H9 (cell line): ENCODE data around the gene ADAMTS16. TPM values are rescaled to one million over a fixed set of nuclear protein-coding genes. Genes with fewer than 3 reads are reported as not detected.

ENCODE experiments used
- DNase-seq: peaks from one replicate; pipeline ENCODE4 v3.0.0-alpha.2; 2017
- H2AFZ ChIP-seq: one replicate; pipeline ENCODE4 v1.6.1; 2013; ENCODE audit warnings: mild to moderate bottlenecking, low read length, control low read depth, moderate library complexity
- H2AK5ac ChIP-seq: 2 replicates; pipeline ENCODE4 v1.6.1; 2013; ENCODE audit warnings: low read length, control low read depth, mixed read lengths; ENCODE audit not compliant: insufficient read length
- H2BK120ac ChIP-seq: one replicate; pipeline ENCODE4 v1.6.1; 2013; ENCODE audit warnings: low read depth, mild to moderate bottlenecking, low read length, control low read depth, inconsistent platforms; ENCODE audit not compliant: poor library complexity, severe bottlenecking
- H2BK12ac ChIP-seq: 2 replicates; pipeline ENCODE4 v1.6.1; 2013; ENCODE audit warnings: low read length, control low read depth, mixed read lengths, low read depth; ENCODE audit not compliant: insufficient read length
- H2BK15ac ChIP-seq: 2 replicates; pipeline ENCODE4 v1.6.1; 2013; ENCODE audit warnings: low read depth, low read length, control low read depth
- H2BK20ac ChIP-seq: one replicate; pipeline ENCODE4 v1.6.1; 2013; ENCODE audit warnings: low read depth, mild to moderate bottlenecking, low read length, control low read depth, inconsistent platforms; ENCODE audit not compliant: poor library complexity, severe bottlenecking
- H2BK5ac ChIP-seq: 2 replicates; pipeline ENCODE4 v1.6.1; 2013; ENCODE audit warnings: low read length, control low read depth, mixed read lengths; ENCODE audit not compliant: insufficient read length
- H3K14ac ChIP-seq: 2 replicates; pipeline ENCODE4 v1.6.1; 2013; ENCODE audit warnings: low read length, control low read depth; ENCODE audit not compliant: insufficient read depth
- H3K18ac ChIP-seq: 2 replicates; pipeline ENCODE4 v1.6.1; 2013; ENCODE audit warnings: low read depth, mild to moderate bottlenecking, mixed read lengths, low read length, control low read depth; ENCODE audit not compliant: insufficient read length
- H3K23ac ChIP-seq: 2 replicates; pipeline ENCODE4 v1.6.1; 2013; ENCODE audit warnings: low read length, control low read depth, mixed read lengths, low read depth; ENCODE audit not compliant: insufficient read length
- H3K23me2 ChIP-seq: 2 replicates; pipeline ENCODE4 v1.6.1; 2013; ENCODE audit warnings: low read depth, mild to moderate bottlenecking, mixed read lengths, low read length, control low read depth; ENCODE audit not compliant: insufficient read length, poor library complexity, severe bottlenecking
- H3K27ac ChIP-seq: 2 replicates; pipeline ENCODE4 v1.5.1; 2013; ENCODE audit warnings: low read length, control low read depth, mixed read lengths, low read depth; ENCODE audit not compliant: insufficient read length
- H3K27me3 ChIP-seq: 2 replicates; pipeline ENCODE4 v1.6.1; 2013; ENCODE audit warnings: low read length, control low read depth, inconsistent platforms; ENCODE audit not compliant: insufficient read depth
- H3K4ac ChIP-seq: 2 replicates; pipeline ENCODE4 v1.6.1; 2013; ENCODE audit warnings: low read depth, mild to moderate bottlenecking, control low read depth, inconsistent platforms, low read length, moderate library complexity
- H3K4me1 ChIP-seq: 2 replicates; pipeline ENCODE4 v1.6.1; 2013; ENCODE audit warnings: low read length, control low read depth, inconsistent platforms; ENCODE audit not compliant: insufficient read depth
- H3K4me2 ChIP-seq: 2 replicates; pipeline ENCODE4 v1.6.1; 2013; ENCODE audit warnings: low read length, control low read depth, mixed read lengths; ENCODE audit not compliant: insufficient read length, insufficient read depth
- H3K56ac ChIP-seq: 2 replicates; pipeline ENCODE4 v1.6.1; 2013; ENCODE audit warnings: low read depth, mild to moderate bottlenecking, mixed read lengths, low read length, control low read depth; ENCODE audit not compliant: insufficient read length
- H3K79me1 ChIP-seq: 2 replicates; pipeline ENCODE4 v1.6.1; 2013; ENCODE audit warnings: low read depth, mild to moderate bottlenecking, moderate library complexity, low read length, control low read depth, inconsistent platforms; ENCODE audit not compliant: insufficient read depth, poor library complexity, severe bottlenecking
- H3K79me2 ChIP-seq: 2 replicates; pipeline ENCODE4 v1.6.1; 2013; ENCODE audit warnings: low read length, control low read depth, inconsistent platforms; ENCODE audit not compliant: insufficient read depth
- H3K9ac ChIP-seq: 2 replicates; pipeline ENCODE4 v1.6.1; 2013; ENCODE audit warnings: low read length, control low read depth, mixed read lengths; ENCODE audit not compliant: insufficient read length; ENCODE audit errors: extremely low read depth
- H3K9me3 ChIP-seq: one replicate; pipeline ENCODE4 v1.6.1; 2013; ENCODE audit warnings: low read depth, low read length, inconsistent platforms; ENCODE audit not compliant: control insufficient read depth
- H3T11ph ChIP-seq: one replicate; pipeline ENCODE4 v1.6.1; 2013; ENCODE audit warnings: mild to moderate bottlenecking, low read length, control low read depth, inconsistent platforms
- H4K20me1 ChIP-seq: one replicate; pipeline ENCODE4 v1.6.1; 2013; ENCODE audit not compliant: control insufficient read depth, insufficient read length, insufficient read depth
- H4K5ac ChIP-seq: 2 replicates; pipeline ENCODE4 v1.6.1; 2013; ENCODE audit warnings: low read depth, mild to moderate bottlenecking, mixed read lengths, low read length, control low read depth; ENCODE audit not compliant: insufficient read length
- H4K8ac ChIP-seq: replicated peaks from 2 replicates; pipeline ENCODE4 v1.6.1; 2013; ENCODE audit warnings: low read length, control low read depth, mixed read lengths, low read depth; ENCODE audit not compliant: insufficient read length
- H4K91ac ChIP-seq: 2 replicates; pipeline ENCODE4 v1.6.1; 2013; ENCODE audit warnings: low read depth, mild to moderate bottlenecking, moderate library complexity, mixed read lengths, low read length, control low read depth; ENCODE audit not compliant: insufficient read length
- H3K27ac Mint-ChIP-seq, 3 experiments: 2 replicates in 2 of 3; 3 replicates in 1 of 3; pipeline ENCODE4 v1.8.0; 2020 to 2021; ENCODE audit warnings: mixed read lengths in 3 of 3, mild to moderate bottlenecking in 1 of 3, moderate library complexity in 1 of 3
- H3K27me3 Mint-ChIP-seq: 2 replicates; pipeline ENCODE4 v1.8.0; 2021; ENCODE audit warnings: low read depth, mild to moderate bottlenecking, moderate library complexity, mixed read lengths
- H3K36me3 Mint-ChIP-seq, 3 experiments: 2 replicates in 2 of 3; 3 replicates in 1 of 3; pipeline ENCODE4 v1.8.0; 2020 to 2021; ENCODE audit warnings: low read depth in 3 of 3, mixed read lengths in 3 of 3; ENCODE audit not compliant: insufficient read depth in 1 of 3
- H3K4me1 Mint-ChIP-seq, 2 experiments: 2 replicates each; pipeline ENCODE4 v1.8.0; 2020; ENCODE audit warnings: mixed read lengths in 2 of 2
- H3K4me3 Mint-ChIP-seq, 2 experiments: 2 replicates in 1 of 2; 3 replicates in 1 of 2; pipeline ENCODE4 v1.8.0; 2020 to 2021; ENCODE audit warnings: mild to moderate bottlenecking in 2 of 2, mixed read lengths in 2 of 2, moderate library complexity in 1 of 2
- H3K9me3 Mint-ChIP-seq, 2 experiments: 2 replicates in 1 of 2; 3 replicates in 1 of 2; pipeline ENCODE4 v1.8.0; 2020; ENCODE audit warnings: mild to moderate bottlenecking in 2 of 2, mixed read lengths in 2 of 2, moderate library complexity in 1 of 2
- WGBS: extraction: QIAGEN DNeasy Blood & Tissue Kit; methylation state at CpG from one replicate; pipeline ENCODE4 v1.1.7; 2013; ENCODE audit warnings: missing lambda C conversion rate, low lambda C conversion rate, mixed read lengths; ENCODE audit not compliant: insufficient read length; ENCODE audit errors: extremely low coverage; 5-methylcytosine and 5-hydroxymethylcytosine counted together
- total RNA-seq: library from RNA; stranded (reverse); gene quantifications from 2 replicates; pipeline ENCODE4 v1.2.1, GENCODE V29; 2021
- TF ChIP-seq, protein P1 (sequence below): fragments of 200-600 bp; sonication (generic); conservative IDR thresholded peaks from 3 replicates; pipeline ENCODE4 v1.8.0; 2021; ENCODE audit warnings: antibody characterized with exemption, mild to moderate bottlenecking

The ADAMTS16 gene
- total RNA-seq, 1 experiment from 2014 or later: 4.5 TPM

DNA sequence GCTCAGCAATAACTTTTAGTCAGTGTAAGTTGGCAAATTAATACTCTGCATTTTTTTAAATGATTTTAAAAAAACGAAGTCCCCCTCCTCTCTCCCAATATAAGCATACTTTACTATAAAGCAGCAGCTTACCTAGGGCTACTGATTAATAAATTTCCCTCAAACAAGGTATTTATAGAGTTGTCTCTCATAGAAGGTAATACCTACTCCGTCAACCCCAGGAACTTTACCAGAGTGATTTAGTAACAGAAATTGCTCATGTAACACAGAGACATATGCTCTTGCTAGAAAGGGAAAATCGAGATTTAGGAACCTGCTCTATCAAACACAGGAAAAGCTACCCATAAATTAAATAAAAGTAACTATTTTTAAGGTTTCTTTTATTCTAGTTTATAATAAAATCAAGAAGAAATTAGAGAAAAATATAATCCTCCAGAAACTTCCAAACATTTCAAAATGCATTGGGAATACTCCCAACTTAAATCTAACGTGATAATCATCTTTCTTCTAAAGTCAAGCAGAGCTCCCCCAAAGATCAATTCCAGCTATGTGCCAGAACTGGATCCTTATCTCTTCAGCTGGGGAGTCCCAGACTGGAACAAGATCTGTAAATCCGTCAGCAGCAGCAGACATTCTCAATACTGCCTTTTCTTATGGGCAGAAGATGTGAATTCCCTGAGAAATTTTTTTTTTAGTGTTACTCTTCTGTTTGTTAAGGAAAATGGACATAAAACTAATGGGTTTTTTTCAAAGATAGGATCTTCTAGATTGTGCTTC, 69.6 kb downstream of the ADAMTS16 start:
- Mint-ChIP-seq H3K36me3 (no peaks in the 10 kb centered on the region; a peak in 1 of 7 replicates), H3K9me3 (no peaks in the 10 kb centered on the region), H3K4me3 (no peak overlapping the region), H3K27ac (0 out of 7 replicates have a peak overlapping the region, but pooled peaks of 1 of the 3 experiments have one; percentile 25), H3K4me1 (no peaks in the 10 kb centered on the region), H3K27me3 (no peaks in the 10 kb centered on the region)
- Histone ChIP-seq H3K4me2 (no peak overlapping the region), H3K27me3 (no peaks in the 10 kb centered on the region), H3K23me2 (no peaks in the 10 kb centered on the region), H4K5ac (no peak overlapping the region), H2AK5ac (no peak overlapping the region), H3K23ac (no peak overlapping the region), H3K4me1 (no peaks in the 10 kb centered on the region), H2BK120ac (no peak overlapping the region), H2BK15ac (no peak overlapping the region), H4K91ac (no peak overlapping the region), H3K4ac (no peak overlapping the region), H2BK12ac (no peak overlapping the region), H4K20me1 (no peaks in the 10 kb centered on the region), H2BK20ac (no peak overlapping the region), H3K27ac (no peak overlapping the region), H3K14ac (no peak overlapping the region), H3K9ac (no peak overlapping the region), H3K79me2 (no peaks in the 10 kb centered on the region), H3K18ac (no peak overlapping the region), H3K79me1 (no peaks in the 10 kb centered on the region), H3T11ph (no peak overlapping the region), H3K56ac (no peak overlapping the region), H4K8ac (no peak overlapping the region), H3K9me3 (no peaks in the 10 kb centered on the region), H2BK5ac (no peak overlapping the region), H2AFZ (no peak overlapping the region)
- WGBS: no CpG with 5 or more reads among the region's 5 CpGs
- TF ChIP-seq, protein P1, sequence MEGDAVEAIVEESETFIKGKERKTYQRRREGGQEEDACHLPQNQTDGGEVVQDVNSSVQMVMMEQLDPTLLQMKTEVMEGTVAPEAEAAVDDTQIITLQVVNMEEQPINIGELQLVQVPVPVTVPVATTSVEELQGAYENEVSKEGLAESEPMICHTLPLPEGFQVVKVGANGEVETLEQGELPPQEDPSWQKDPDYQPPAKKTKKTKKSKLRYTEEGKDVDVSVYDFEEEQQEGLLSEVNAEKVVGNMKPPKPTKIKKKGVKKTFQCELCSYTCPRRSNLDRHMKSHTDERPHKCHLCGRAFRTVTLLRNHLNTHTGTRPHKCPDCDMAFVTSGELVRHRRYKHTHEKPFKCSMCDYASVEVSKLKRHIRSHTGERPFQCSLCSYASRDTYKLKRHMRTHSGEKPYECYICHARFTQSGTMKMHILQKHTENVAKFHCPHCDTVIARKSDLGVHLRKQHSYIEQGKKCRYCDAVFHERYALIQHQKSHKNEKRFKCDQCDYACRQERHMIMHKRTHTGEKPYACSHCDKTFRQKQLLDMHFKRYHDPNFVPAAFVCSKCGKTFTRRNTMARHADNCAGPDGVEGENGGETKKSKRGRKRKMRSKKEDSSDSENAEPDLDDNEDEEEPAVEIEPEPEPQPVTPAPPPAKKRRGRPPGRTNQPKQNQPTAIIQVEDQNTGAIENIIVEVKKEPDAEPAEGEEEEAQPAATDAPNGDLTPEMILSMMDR: no peak
- no peak for DNase-seq
